ENCODE data around the gene PIK3R5.

GRCh38 chr17:8963014-8963413 lies 2.5 kb downstream of the PIK3R5 start:
- TF ChIP-seq EP300 (IDR thresholded peaks at IDR 0.05; ENCODE audit: borderline replicate concordance) (no peak), YY1 (IDR thresholded peaks at IDR 0.05; ENCODE audit: low read depth) (no peak), TAF1 (IDR thresholded peaks at IDR 0.05; ENCODE audit: low read depth) (no peak), TEAD4 (IDR thresholded peaks at IDR 0.05) (no peak), REST (IDR thresholded peaks at IDR 0.05; ENCODE audit: low read depth) (no peak), USF1 (IDR thresholded peaks at IDR 0.05) (no peak), TCF12 (IDR thresholded peaks at IDR 0.05; ENCODE audit: low read depth) (no peak), CREB1 (IDR thresholded peaks at IDR 0.05; ENCODE audit: low read depth) (no peak), RAD21 (IDR thresholded peaks at IDR 0.05; ENCODE audit: low read depth) (no peak), MAX (IDR thresholded peaks at IDR 0.05) (no peak), CEBPB (IDR thresholded peaks at IDR 0.05) (no peak), FOXM1 (IDR thresholded peaks at IDR 0.05; ENCODE audit: borderline replicate concordance, low read depth) (no peak), NFIC (IDR thresholded peaks at IDR 0.05) (no peak), EGR1 (IDR thresholded peaks at IDR 0.05) (no peak)

Data from Ishikawa (cell line).